KG1 (cell line): Measurements from ENCODE around the gene CDHR4.
"Not testable (repeated sequence)": the region's sequence is repeated elsewhere in the genome, so short reads cannot be mapped to it uniquely, and the experiment has no call there.

Source experiments
- DNase-seq: peaks from one replicate; lab custom pipeline; 2025; lab: John Stamatoyannopoulos, UW

CDHR4 gene

DNA sequence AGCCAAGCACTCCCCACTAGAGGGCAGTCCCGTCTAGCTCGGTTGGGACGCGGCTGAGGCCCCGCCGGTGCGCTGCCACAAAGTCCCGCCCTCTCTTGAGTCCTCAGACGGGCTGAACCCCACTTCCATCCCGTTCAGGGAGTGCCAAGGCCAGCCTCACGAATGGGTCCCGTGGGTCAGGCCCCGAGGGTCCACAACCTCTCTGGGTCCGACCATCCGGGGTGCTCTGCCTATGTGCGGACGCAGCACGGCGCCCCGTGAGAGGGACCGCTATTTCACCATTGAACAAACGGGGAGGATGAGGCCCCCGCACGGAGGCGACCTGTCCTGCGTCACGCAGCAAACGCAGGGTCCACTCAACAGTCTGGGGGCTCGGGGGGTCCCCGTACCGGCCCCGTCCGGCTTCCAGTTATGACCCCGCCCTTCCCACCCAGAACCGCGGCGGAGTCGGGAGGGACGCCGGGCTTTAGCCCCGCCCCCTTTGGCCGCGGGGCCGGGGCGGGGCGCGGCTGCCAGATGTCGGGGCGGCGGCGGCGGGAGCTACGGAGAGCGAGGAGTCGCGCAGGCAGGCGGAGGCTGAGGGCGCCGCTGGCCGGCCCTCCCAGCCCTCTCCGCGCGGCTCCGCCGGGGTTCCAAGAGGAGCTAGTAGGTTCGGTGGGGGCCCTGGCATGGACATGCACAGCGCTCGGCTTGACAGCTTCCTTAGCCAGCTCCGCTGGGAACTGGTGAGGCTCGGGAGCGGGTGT lies 3.2 kb upstream of the CDHR4 start, which contains the start of gene INKA1:
TSS of gene INKA1 (plus strand) at position 543 of the 746 bp plus-strand sequence. CDS start at position 675, 132 bp downstream.
- DNase-seq, result peak; percentile 82

- no peak for DNase-seq
These were observed 1.5 kb upstream of the CDHR4 start for GRCh38 chr3:49801160-49801559.

DNA sequence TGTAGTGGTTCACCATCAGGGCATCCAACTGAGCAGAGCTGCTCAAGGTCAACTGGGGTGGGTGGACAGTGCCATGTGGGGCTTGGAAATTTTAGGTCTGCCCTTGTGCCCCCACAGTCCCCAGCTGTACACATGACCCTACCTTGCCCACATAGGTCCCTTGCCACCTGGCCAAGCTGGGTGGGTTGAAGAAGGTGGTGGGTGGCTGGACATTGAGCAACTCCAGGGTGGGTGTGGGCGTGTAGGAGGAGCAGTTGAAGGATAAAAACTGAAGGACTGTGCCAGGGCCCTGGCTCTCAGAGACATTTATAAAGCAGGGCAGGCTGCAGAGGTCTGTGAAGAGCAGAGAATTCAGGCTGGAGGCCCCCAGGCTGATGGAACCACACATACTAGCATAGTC lies 568 bp downstream of the CDHR4 start:
- no peak for DNase-seq

- DNase-seq, result no peak
These were observed 4.5 kb downstream of the CDHR4 start for GRCh38 chr3:49794926-49795905.

- no peak for DNase-seq
These were observed 5.2 kb downstream of the CDHR4 start for GRCh38 chr3:49794431-49794830.

GRCh38 chr3:49793486-49794085 lies 6.1 kb downstream of the CDHR4 start:
- no peak for DNase-seq

DNA sequence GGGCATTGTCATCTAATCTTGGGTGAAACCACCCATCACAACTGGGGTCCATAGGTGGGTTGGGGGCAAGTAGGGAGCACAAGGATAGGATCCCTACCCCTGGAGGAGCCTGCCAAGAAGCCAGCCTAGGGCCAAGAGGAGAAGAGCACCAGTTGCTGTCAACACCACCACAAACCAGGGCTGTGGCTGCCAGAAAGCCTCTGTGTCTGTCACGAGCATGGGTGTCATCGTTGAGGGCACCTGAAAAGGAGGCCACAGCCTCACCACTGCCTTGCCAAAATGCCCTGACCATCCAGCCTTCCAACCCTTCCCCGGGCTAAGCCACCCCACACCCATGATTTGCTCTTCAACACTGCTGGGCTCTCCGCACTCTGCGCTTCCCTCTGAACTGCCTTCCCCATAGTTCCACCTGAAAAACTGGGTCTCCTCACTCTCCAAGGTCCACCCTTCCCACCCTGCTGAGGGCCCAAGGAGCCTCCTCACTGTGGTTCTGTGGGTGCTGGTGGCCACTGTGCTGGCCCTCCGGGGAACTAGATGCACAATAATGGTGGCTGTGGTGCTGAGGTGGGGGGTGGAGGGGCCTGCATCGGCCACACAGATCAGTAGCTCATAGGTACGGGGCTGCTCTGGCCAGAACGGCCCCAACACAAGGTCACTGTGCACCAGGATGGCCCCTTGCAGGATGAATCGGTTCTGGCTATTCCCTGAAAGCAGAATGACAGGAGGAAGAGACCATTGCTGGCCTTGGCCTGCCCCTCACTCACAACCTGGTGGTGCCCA lies 7.1 kb downstream of the CDHR4 start:
- no peak for DNase-seq

- no peak for DNase-seq
These were observed 8.1 kb downstream of the CDHR4 start for GRCh38 chr3:49791571-49791970.

- DNase-seq, result no peak
These were observed 8.9 kb downstream of the CDHR4 start for GRCh38 chr3:49790626-49791411.

GRCh38 chr3:49788056-49788455 lies 11.6 kb downstream of the CDHR4 start:
- DNase-seq, result no peak

GRCh38 chr3:49787536-49787935 lies 12.1 kb downstream of the CDHR4 start:
- DNase-seq, result no peak

DNA sequence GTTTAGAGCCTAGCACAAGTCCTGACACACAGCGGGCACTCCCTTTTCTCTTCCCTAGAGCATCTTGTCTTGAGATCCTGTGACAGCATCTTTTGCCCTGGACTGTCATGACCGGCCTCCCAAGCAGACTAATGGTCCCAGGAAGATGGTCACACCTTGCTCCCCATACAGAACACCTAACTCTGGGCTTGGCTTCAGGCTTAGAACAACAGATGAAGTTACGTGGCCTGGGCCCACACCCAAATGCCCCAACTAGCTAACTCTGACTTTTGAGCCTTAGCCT lies 12.6 kb downstream of the CDHR4 start:
- DNase-seq, result no peak

- DNase-seq, result peak; percentile 99
These were observed 13.1 kb downstream of the CDHR4 start, which contains the start of gene IP6K1 for GRCh38 chr3:49786357-49787181. Gene IP6K1 (minus strand): TSS chr3:49786542. CDS start chr3:49748040, 38,502 bp downstream.

DNA sequence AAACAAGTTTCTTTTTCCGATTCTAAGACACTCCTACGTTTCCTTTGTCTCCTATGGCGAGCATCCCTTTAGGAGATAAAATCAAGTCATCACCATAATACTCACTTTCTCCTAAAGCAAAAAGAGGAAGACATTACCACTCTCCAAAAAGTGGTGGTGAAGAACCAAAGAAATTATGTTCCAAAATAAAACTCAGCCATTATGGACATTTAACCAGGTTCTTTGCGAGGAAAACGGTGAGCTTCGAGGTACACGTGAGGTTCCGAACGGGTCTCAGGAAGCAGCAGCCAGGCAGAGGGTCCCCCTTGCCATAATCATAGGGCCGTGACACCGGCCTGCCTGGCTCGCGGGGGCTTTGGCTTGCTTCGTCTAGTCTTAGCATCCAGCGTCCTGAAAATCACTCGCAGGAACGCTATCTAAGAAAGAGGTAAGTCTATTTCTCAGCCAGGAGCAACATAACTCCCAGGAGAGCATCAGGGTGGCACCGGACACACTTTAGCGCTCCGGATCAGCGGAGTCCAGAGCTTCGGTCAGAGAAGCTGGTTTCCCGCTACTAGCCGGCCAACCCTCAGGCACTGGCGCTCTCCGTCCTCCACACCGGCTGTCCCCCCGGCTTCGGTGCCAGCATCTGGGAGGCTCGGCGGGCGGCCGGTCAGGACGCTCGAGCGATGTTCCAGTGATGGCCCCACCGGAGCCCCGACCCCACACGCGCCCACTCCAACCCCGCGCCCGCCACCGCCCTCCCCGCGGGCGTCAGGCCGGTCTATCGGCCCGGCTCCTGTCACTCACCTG lies 13.9 kb downstream of the CDHR4 start:
- DNase-seq, result peak; percentile 72

DNA sequence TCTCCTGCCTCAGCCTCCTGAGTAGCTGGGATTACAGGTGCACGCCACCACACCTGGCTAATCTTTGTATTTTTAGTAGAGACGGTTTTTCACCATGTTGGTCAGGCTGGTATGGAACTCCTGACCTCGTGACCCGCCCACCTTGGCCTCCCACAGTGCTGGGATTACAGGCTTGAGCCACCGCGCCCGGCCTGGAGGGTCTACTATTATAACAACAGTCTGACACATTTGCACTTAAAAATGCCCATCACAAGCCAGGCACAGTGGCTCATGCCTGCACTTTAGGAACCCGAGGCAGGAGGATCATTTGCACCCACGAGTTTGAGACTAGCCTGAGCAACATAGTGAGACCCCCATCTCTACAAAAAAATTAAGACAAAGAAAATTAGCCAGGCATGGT lies 17.4 kb downstream of the CDHR4 start:
- DNase-seq, result not testable (repeated sequence)

DNA sequence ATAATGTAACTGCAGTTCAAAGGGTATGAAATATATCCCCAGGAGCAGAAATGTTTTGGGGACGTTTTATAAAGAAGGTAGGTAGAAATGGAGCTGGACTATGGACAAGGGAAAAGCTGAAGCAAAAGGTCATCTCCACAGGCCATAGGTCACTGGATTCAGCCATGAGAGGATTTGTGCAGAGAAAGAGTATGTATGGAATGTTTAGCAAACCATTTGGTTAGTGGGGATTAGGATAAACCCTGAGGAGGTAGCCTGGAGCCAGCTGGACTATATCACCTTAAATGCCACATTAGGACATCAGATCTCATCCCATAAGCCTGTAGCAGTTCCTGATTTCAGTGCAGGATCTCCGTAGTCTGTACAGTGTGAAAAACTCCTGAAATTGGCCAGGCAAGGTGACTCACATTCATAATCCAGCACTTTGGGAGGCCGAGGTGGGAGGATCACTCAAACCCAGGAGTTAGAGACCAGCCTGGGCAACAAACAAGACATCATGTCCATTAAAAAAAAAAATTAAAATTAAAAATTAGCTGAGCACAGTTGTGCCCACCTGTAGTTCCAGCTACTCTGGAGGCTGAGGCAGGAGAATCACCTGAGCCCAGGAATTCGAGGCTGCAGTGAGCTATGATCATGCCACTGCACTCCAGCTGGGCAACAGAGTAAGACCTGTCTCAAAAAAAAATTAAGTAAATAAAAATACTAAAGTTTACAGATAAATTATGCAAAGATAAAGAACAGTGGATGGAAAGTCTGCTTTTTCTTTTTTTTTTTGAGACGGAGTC lies 18.1 kb downstream of the CDHR4 start:
- DNase-seq, result no peak

DNA sequence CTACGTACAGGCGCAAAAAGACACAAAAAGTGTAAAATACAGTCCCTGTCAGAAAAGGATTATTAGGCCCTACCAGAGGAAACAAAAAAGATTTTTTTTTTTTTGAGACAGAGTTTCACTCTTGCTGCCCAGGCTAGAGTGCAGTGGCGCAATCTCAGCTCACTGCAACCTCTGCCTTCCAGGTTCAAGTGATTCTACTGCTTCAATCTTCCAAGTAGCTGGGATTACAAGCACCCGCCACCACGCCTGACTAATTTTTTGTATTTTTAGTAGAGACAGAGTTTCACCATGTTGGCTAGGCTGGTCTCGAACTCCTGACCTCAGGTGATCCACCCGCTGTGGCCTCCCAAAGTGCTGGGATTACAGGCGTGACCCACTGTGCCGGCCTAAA lies 18.7 kb downstream of the CDHR4 start:
- not testable (repeated sequence) for DNase-seq
